Mammary epithelial cell (primary cell): ENCODE results near the gene RELA.

Experiments
- EZH2 ChIP-seq: IDR thresholded peaks from 2 replicates; pipeline ENCODE4 v1.6.1; 2012; ENCODE audit warnings: low read length, inconsistent platforms, borderline replicate concordance
- TF ChIP-seq, protein P1 (sequence below), 2 donors: IDR thresholded peaks in 1 of 2; conservative IDR thresholded peaks in 1 of 2; 2 replicates each; pipeline ENCODE4 v1.5.1; 2011 to 2012; ENCODE audit warnings: inconsistent platforms in 2 of 2, low read length in 2 of 2, mild to moderate bottlenecking in 2 of 2, control low read depth in 1 of 2, low read depth in 1 of 2; ENCODE audit not compliant: insufficient read depth in 1 of 2; ENCODE audit errors: extremely low read depth in 1 of 2

DNA sequence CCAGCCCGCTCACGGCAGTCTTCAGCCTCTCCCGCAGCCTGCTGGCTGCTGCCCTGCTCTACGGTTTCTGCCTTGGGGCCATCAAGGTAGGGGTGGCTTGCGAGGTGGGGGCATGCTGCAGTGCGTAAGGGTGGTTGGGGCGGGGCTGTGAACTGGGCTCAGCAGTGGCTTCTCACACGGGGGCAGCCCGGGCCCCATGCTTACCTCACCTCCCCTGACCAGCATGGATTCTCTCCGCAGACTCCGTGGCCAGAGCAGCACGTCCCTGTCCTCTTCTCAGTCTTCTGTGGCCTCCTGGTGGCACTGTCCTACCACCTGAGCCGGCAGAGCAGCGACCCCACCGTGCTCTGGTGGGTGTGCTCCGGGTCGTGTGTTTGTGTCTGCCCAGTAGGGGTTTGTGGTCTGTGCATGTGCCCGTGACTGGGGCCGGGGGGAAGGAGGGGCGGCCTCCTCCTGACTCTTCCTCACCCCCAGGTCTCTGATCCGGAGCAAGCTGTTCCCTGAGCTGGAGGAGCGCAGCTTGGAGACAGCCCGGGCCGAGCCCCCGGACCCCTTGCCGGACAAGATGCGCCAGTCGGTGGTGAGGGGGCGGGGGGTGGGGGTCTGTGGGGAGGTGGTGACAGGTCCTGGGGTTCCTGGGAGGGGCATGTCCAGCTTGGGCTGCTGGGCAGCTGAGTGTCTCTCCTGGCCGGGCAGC, 37.6 kb downstream of the RELA start:
- TF ChIP-seq, protein P1, sequence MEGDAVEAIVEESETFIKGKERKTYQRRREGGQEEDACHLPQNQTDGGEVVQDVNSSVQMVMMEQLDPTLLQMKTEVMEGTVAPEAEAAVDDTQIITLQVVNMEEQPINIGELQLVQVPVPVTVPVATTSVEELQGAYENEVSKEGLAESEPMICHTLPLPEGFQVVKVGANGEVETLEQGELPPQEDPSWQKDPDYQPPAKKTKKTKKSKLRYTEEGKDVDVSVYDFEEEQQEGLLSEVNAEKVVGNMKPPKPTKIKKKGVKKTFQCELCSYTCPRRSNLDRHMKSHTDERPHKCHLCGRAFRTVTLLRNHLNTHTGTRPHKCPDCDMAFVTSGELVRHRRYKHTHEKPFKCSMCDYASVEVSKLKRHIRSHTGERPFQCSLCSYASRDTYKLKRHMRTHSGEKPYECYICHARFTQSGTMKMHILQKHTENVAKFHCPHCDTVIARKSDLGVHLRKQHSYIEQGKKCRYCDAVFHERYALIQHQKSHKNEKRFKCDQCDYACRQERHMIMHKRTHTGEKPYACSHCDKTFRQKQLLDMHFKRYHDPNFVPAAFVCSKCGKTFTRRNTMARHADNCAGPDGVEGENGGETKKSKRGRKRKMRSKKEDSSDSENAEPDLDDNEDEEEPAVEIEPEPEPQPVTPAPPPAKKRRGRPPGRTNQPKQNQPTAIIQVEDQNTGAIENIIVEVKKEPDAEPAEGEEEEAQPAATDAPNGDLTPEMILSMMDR (conservative IDR thresholded peaks at IDR 0.05 in 1 of 2, IDR thresholded peaks at IDR 0.05 in 1 of 2; ENCODE audit: extremely low read depth in 1 of 2, insufficient read depth in 1 of 2, low read depth in 1 of 2, low read length in 2 of 2): no peak
- no peak for TF ChIP-seq EZH2
